ENCODE data around the gene PPM1N. TPM values are rescaled to one million over a fixed set of nuclear protein-coding genes. Genes with fewer than 3 reads are reported as not detected.
A peak's percentile ranks its signal among the peaks of the same experiment; 100 is the strongest.

Gene PPM1N
- total and polyA plus RNA-seq, 8 donors, result 0.22 to 2.1 (median 0.32) TPM

DNA sequence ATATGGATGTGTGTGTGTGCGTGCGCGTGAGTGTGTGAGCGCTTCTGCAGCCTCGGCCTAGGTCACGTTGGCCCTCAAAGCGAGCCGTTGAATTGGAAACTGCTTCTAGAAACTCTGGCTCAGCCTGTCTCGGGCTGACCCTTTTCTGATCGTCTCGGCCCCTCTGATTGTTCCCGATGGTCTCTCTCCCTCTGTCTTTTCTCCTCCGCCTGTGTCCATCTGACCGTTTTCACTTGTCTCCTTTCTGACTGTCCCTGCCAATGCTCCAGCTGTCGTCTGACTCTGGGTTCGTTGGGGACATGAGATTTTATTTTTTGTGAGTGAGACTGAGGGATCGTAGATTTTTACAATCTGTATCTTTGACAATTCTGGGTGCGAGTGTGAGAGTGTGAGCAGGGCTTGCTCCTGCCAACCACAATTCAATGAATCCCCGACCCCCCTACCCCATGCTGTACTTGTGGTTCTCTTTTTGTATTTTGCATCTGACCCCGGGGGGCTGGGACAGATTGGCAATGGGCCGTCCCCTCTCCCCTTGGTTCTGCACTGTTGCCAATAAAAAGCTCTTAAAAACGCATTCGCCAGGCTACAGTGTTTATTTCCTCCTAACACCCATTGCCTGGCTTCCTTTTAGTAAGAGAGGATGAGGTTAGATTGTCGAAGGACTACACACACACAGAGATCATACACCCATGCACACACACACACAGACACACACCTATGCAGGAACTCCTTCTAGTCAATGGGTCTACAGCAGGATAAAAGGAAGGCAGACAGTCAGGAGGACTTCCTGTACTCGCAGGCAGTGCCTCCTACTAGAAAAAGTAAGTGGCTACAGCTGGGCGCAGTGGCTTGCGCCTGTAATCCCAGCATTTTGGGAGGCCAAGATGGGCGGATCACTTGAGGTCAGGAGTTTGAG is 23.4 kb upstream of the PPM1N start:
- no peak overlapping the region for H3K4me3 ChIP-seq
- intact Hi-C loops (cut with DNase I), result loop anchor here in 1 of 3 donors (5.0 kb wide), 1 partner anchor 38 kb away; no protein-coding TSS in a partner anchor
- no peak overlapping the region for H3K27ac ChIP-seq
- no peak for ATAC-seq
- no peaks in the 10 kb centered on the region for H3K27me3 ChIP-seq
- peak in 1 of 6 donors; percentile 8 for DNase-seq
- FAIRE-seq, result no peak
- no peaks in the 10 kb centered on the region for H3K36me3 ChIP-seq
- peaks cover 0 to 9% (median 0%) of the 10 kb centered on the region in 3 donors for H3K4me1 ChIP-seq
- TF ChIP-seq, protein P1, sequence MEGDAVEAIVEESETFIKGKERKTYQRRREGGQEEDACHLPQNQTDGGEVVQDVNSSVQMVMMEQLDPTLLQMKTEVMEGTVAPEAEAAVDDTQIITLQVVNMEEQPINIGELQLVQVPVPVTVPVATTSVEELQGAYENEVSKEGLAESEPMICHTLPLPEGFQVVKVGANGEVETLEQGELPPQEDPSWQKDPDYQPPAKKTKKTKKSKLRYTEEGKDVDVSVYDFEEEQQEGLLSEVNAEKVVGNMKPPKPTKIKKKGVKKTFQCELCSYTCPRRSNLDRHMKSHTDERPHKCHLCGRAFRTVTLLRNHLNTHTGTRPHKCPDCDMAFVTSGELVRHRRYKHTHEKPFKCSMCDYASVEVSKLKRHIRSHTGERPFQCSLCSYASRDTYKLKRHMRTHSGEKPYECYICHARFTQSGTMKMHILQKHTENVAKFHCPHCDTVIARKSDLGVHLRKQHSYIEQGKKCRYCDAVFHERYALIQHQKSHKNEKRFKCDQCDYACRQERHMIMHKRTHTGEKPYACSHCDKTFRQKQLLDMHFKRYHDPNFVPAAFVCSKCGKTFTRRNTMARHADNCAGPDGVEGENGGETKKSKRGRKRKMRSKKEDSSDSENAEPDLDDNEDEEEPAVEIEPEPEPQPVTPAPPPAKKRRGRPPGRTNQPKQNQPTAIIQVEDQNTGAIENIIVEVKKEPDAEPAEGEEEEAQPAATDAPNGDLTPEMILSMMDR (IDR thresholded peaks at IDR 0.05), result no peak
- WGBS, 2 donors, result 51 to 56% methylated on average over 28 of the region's 28 CpGs
- H3K9me3 ChIP-seq, result no peaks in the 10 kb centered on the region

DNA sequence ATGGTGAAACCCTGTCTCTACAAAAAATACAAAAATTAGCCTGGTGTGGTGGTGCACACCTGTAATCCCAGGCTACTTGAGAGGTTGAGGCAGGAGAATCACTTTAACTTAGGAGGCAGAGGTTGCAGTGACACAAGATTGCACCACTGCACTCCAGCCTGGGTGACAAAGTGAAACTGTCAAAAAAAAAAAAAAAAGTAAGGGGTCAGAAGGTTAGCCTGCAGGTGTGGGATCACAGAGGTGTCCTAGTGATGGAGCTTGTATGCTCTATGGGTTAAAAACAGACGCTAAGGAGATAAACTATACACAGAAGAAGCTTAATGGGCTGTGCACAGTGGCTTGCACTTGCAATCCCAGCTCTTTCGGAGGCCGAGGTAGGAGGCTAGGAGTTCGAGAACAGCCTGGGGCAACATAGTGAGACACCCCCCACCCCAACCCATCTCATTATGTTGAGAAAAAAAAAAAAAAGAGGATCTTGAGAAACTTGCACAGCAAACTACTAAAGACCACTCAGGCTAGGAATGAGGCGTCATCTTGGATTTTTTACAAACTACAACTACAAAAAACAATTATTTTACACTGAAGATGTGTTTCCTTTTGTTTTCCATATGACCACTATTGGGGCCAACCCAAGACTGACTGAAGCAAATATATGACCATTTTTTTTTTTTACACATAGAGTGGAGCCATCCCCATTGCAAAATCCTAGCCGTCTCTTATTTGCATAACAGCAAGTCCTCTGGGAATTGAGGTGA is 22.5 kb upstream of the PPM1N start:
- ATAC-seq, result no peak
- no peaks in the 10 kb centered on the region for H3K9me3 ChIP-seq
- DNase-seq, result peak in 1 of 6 donors; percentile 12
- no peaks in the 10 kb centered on the region for H3K27me3 ChIP-seq
- TF ChIP-seq, protein P1 (IDR thresholded peaks at IDR 0.05), result no peak
- no peak overlapping the region for H3K4me3 ChIP-seq
- WGBS, 2 donors, result 53 to 55% methylated on average over 6 of the region's 6 CpGs
- no peak overlapping the region for H3K27ac ChIP-seq
- no peaks in the 10 kb centered on the region for H3K36me3 ChIP-seq
- intact Hi-C loops (cut with DNase I), result no loop called here
- no peak for FAIRE-seq
- H3K4me1 ChIP-seq, result peaks cover 0 to 4% (median 0%) of the 10 kb centered on the region in 3 donors

DNA sequence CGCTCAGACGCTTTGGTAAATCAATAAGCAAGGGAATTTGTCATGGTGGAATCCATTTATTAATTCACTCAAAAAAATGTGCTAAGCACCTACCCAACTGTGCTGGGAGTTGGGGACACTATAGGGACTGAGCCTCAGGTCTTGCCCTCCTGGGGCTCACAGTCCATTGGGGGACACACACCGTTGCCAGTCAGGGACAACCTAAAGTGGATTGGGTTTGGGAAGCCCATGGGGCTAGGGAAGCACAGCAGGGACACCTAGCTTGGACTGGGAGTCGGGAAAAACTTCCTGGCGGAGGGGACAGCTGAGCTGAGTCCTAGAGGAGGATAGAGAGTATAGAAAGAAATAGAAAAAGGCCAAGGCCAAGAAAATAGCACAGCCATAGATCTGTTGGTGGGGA is 21.9 kb upstream of the PPM1N start:
- Histone ChIP-seq H3K9me3 (no peaks in the 10 kb centered on the region), H3K4me3 (no peak overlapping the region), H3K36me3 (no peaks in the 10 kb centered on the region), H3K4me1 (peaks cover 0 to 4% (median 0%) of the 10 kb centered on the region in 3 donors), H3K27ac (no peak overlapping the region), H3K27me3 (no peaks in the 10 kb centered on the region)
- 36 to 41% methylated on average over 5 of the region's 5 CpGs for WGBS, 2 donors
- DNase-seq, result peak in 1 of 6 donors; percentile 14
- no peak for FAIRE-seq
- no peak for ATAC-seq
- intact Hi-C loops (cut with DNase I), result no loop called here
- TF ChIP-seq, protein P1 (IDR thresholded peaks at IDR 0.05), result no peak

DNA sequence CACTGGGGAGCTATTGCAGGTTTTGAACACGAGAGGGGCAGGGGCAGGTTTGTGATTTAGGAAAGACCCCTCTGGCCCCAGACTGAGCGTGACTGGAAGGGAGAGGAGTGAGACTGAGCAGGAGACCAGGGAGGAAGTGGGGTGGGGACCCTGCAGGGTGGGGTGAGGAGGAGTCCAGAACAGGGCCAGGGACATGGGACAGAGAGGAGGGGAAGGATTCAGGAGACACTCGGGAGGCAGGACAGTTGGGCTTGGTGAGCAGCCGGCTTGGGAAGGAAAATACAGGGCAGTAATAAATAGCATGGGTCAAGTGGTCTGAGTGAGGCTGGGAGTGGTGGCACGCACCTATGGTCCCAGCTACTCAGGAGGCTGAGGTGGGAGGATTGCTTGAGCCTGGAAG is 21.1 kb upstream of the PPM1N start:
- H3K4me3 ChIP-seq, result no peak overlapping the region
- no peaks in the 10 kb centered on the region for H3K36me3 ChIP-seq
- H3K27ac ChIP-seq, result no peak overlapping the region
- H3K27me3 ChIP-seq, result no peaks in the 10 kb centered on the region
- H3K4me1 ChIP-seq, result peaks cover 0 to 4% (median 0%) of the 10 kb centered on the region in 3 donors
- intact Hi-C loops (cut with DNase I), result no loop called here
- no peak for FAIRE-seq
- DNase-seq, result peak in 1 of 6 donors; percentile 27
- H3K9me3 ChIP-seq, result no peaks in the 10 kb centered on the region
- TF ChIP-seq, protein P1 (IDR thresholded peaks at IDR 0.05), result no peak
- ATAC-seq, result no peak
- WGBS, 2 donors, result 39 to 42% methylated on average over 5 of the region's 5 CpGs

Measured in pancreas (tissue), 10 donors.